D341Med (cell line): ENCODE results near the gene MARK2.

Experiments used
- DNase-seq: peaks from one replicate; pipeline ENCODE4 v3.0.0; 2012; ENCODE audit warnings: low spot score

The MARK2 gene

GRCh38 chr11:63929616-63930015 is 90.7 kb downstream of the MARK2 start:
- DNase-seq: peak; percentile 39

GRCh38 chr11:63931045-63931444 is 92.1 kb downstream of the MARK2 start:
- DNase-seq: no peak

GRCh38 chr11:63931876-63932275 is 93.0 kb downstream of the MARK2 start:
- no peak for DNase-seq

- DNase-seq: no peak
Measured at GRCh38 chr11:63933459-63933858, 94.5 kb downstream of the MARK2 start.

GRCh38 chr11:63937713-63938478 is 99.0 kb downstream of the MARK2 start:
- DNase-seq: no peak

- peak; percentile 99 for DNase-seq
Measured at GRCh38 chr11:63938479-63939396, 99.8 kb downstream of the MARK2 start, which contains the start of gene NAA40. TSS of gene NAA40 (plus strand) at chr11:63939002. CDS start at chr11:63939097, 95 bp downstream.

- no peak for DNase-seq
Measured at GRCh38 chr11:63939397-63939891, 100.5 kb downstream of the MARK2 start.

- no peak for DNase-seq
Measured at GRCh38 chr11:63940786-63941185, 101.9 kb downstream of the MARK2 start.

GRCh38 chr11:63941901-63942300 is 103.0 kb downstream of the MARK2 start:
- no peak for DNase-seq

- no peak for DNase-seq
Measured at GRCh38 chr11:63942803-63943202, 103.9 kb downstream of the MARK2 start.

GRCh38 chr11:63944987-63945386 is 106.1 kb downstream of the MARK2 start:
- no peak for DNase-seq

- peak; percentile 85 for DNase-seq
Measured at GRCh38 chr11:63945477-63946163, 106.7 kb downstream of the MARK2 start.

- no peak for DNase-seq
Measured at GRCh38 chr11:63951779-63952536, 113.0 kb downstream of the MARK2 start.

GRCh38 chr11:63952570-63952969 is 113.7 kb downstream of the MARK2 start:
- no peak for DNase-seq

- no peak for DNase-seq
Measured at GRCh38 chr11:63958008-63958407, 119.1 kb downstream of the MARK2 start.
